HepG2 (cell line): ENCODE measurements around the gene F7. TPM values are rescaled to one million over a fixed set of nuclear protein-coding genes. Genes with fewer than 3 reads are reported as not detected.

Source experiments
- ATF6 ChIP-seq: sonication (generic); formaldehyde crosslinking; conservative IDR thresholded peaks from 2 replicates; pipeline ENCODE4 v1.4.0; 2020; ENCODE audit warnings: missing genetic modification reagents
- KLF15 ChIP-seq: sonication (generic); formaldehyde crosslinking; IDR thresholded peaks from 2 replicates; pipeline ENCODE4 v1.8.1; 2023; ENCODE audit warnings: borderline replicate concordance, mild to moderate bottlenecking, inconsistent platforms, missing genetic modification reagents, mixed read lengths
- TEF ChIP-seq: sonication (generic); formaldehyde crosslinking; IDR thresholded peaks from 2 replicates; pipeline ENCODE4 v1.5.0; 2020; ENCODE audit warnings: missing genetic modification reagents
- ZIK1 ChIP-seq: sonication (generic); formaldehyde crosslinking; IDR thresholded peaks from 2 replicates; pipeline ENCODE4 v1.5.0; 2020; ENCODE audit warnings: mild to moderate bottlenecking, low read depth, missing genetic modification reagents, borderline replicate concordance
- ZNF280D ChIP-seq: sonication (generic); formaldehyde crosslinking; IDR thresholded peaks from 2 replicates; pipeline ENCODE4 v1.5.1; 2020; ENCODE audit warnings: mild to moderate bottlenecking, missing genetic modification reagents
- ZNF335 ChIP-seq: sonication (generic); formaldehyde crosslinking; IDR thresholded peaks from 2 replicates; pipeline ENCODE4 v1.4.0; 2020; ENCODE audit warnings: missing genetic modification reagents
- ZNF546 ChIP-seq: sonication (generic); formaldehyde crosslinking; conservative IDR thresholded peaks from 2 replicates; pipeline ENCODE4 v1.8.1; 2023; ENCODE audit warnings: mild to moderate bottlenecking, missing genetic modification reagents
- ZNF646 ChIP-seq: sonication (generic); formaldehyde crosslinking; IDR thresholded peaks from 2 replicates; pipeline ENCODE4 v1.9.0; 2021; ENCODE audit warnings: mild to moderate bottlenecking, missing genetic modification reagents
- ZNF773 ChIP-seq: sonication (generic); formaldehyde crosslinking; IDR thresholded peaks from 2 replicates; pipeline ENCODE4 v1.4.0; 2020; ENCODE audit warnings: missing genetic modification reagents, borderline replicate concordance
- ZSCAN29 ChIP-seq: sonication (generic); formaldehyde crosslinking; conservative IDR thresholded peaks from 2 replicates; pipeline ENCODE4 v1.4.0; 2020; ENCODE audit warnings: mild to moderate bottlenecking, missing genetic modification reagents
- polyA plus RNA-seq, 8 experiments: library from polyadenylated mRNA; depleted of rRNA in 3 of 8; stranded (reverse) in 7 of 8; unstranded in 1 of 8; fragments of >200 nt; fragmentation: Illumina TruSeq in 4 of 8; extraction: Trizol in 4 of 8; gene quantifications; 2 replicates each; pipeline versions ENCODE4 v1.2.1 to v1.2.3, GENCODE V29; 2011 to 2016; ENCODE audit warnings: low read depth in 4 of 8, missing spikeins in 1 of 8, mixed read lengths in 1 of 8; ENCODE audit not compliant: insufficient read depth in 1 of 8
- total RNA-seq, 5 experiments: library from RNA; depleted of rRNA; stranded (reverse); fragments of >200 nt; fragmentation: Illumina TruSeq; extraction: Trizol; gene quantifications; 2 replicates each; pipeline ENCODE4 v1.2.3, GENCODE V29; 2016; ENCODE audit warnings: low read depth in 1 of 5
- TF ChIP-seq, protein P1 (sequence below): sonication (generic); formaldehyde crosslinking; IDR thresholded peaks from 2 replicates; pipeline ENCODE4 v1.4.0; 2020; ENCODE audit warnings: missing genetic modification reagents, borderline replicate concordance

The F7 gene
- total and polyA plus RNA-seq, 2 of the 13 experiments (the other 11 are each of a cell fraction or from before 2014, with no cell fraction given): 12.6 to 26.5 TPM

DNA sequence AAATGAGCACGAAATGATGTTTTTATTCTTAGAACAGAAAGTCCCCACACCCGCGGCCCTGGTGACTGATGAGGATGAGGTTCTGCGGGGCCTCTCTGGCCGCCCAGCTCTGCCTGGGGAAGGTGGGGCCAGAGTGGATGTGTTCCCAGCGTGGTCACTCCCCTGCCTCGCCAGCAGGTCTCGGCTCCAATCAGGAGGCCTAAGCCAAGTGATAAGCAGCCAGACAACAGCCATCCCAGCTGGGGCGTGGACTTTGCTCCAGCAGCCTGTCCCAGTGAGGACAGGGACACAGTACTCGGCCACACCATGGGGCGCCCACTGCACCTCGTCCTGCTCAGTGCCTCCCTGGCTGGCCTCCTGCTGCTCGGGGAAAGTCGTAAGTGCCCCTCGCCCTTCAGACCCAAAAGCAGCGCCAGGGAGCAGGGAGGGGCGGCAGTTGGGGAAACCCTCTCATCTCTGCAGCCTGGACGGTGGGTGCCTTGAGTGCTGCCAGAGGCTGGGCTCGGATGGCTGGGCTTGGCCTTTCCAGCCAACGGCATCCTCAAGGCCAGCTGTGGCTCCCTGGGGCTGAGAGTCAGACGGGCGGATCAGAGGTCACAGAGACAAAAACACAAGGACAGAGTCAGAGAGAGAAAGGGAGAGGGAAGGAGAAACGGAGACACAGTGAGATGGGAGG lies 17.1 kb downstream of the F7 start, which contains the start of gene F10 (continued):
- TF ChIP-seq ZNF280D: peak; percentile 84
- TF ChIP-seq KLF15 (CRISPR knock-in tag): no peak
- TF ChIP-seq ZNF546 (CRISPR knock-in tag): 0 out of 2 replicates have a peak, but pooled peaks have one; percentile 56
- TF ChIP-seq ZSCAN29 (CRISPR knock-in tag): peak; percentile 87
- peak; percentile 76 for TF ChIP-seq ZNF335 (CRISPR knock-in tag)
- no peak for TF ChIP-seq ZNF646 (CRISPR knock-in tag)
- peak; percentile 92 for TF ChIP-seq ZIK1
- no peak for TF ChIP-seq TEF (CRISPR knock-in tag)
- TF ChIP-seq, protein P1, sequence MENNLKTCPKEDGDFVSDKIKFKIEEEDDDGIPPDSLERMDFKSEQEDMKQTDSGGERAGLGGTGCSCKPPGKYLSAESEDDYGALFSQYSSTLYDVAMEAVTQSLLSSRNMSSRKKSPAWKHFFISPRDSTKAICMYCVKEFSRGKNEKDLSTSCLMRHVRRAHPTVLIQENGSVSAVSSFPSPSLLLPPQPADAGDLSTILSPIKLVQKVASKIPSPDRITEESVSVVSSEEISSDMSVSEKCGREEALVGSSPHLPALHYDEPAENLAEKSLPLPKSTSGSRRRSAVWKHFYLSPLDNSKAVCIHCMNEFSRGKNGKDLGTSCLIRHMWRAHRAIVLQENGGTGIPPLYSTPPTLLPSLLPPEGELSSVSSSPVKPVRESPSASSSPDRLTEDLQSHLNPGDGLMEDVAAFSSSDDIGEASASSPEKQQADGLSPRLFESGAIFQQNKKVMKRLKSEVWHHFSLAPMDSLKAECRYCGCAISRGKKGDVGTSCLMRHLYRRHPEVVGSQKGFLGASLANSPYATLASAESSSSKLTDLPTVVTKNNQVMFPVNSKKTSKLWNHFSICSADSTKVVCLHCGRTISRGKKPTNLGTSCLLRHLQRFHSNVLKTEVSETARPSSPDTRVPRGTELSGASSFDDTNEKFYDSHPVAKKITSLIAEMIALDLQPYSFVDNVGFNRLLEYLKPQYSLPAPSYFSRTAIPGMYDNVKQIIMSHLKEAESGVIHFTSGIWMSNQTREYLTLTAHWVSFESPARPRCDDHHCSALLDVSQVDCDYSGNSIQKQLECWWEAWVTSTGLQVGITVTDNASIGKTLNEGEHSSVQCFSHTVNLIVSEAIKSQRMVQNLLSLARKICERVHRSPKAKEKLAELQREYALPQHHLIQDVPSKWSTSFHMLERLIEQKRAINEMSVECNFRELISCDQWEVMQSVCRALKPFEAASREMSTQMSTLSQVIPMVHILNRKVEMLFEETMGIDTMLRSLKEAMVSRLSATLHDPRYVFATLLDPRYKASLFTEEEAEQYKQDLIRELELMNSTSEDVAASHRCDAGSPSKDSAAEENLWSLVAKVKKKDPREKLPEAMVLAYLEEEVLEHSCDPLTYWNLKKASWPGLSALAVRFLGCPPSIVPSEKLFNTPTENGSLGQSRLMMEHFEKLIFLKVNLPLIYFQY (CRISPR knock-in tag): peak; percentile 79; the same call in 1 of the 2 replicates
- 0 out of 2 replicates have a peak, but pooled peaks have one; percentile 37 for TF ChIP-seq ZNF773
- no peak for TF ChIP-seq ATF6 (CRISPR knock-in tag)
